Hepatocyte (in vitro differentiated cells): Measurements from ENCODE around the gene TPPP. TPM values are rescaled to one million over a fixed set of nuclear protein-coding genes. Genes with fewer than 3 reads are reported as not detected.

ENCODE experiments used
- DNase-seq: peaks from one replicate; pipeline ENCODE4 v3.0.0-alpha.2; 2016; ENCODE audit warnings: low spot score
- H2AFZ ChIP-seq: fragments of 200-600 bp; sonication (generic); 2 replicates; pipeline ENCODE4 v1.6.0; 2016; ENCODE audit warnings: antibody characterized with exemption, mild to moderate bottlenecking
- H3K27ac ChIP-seq: fragments of 200-600 bp; sonication (generic); 2 replicates; pipeline ENCODE4 v1.5.1; 2016; ENCODE audit warnings: mild to moderate bottlenecking
- H3K27me3 ChIP-seq: fragments of 200-600 bp; sonication (generic); 2 replicates; pipeline ENCODE4 v1.6.1; 2016
- H3K36me3 ChIP-seq: fragments of 200-600 bp; sonication (generic); replicated peaks from 2 replicates; pipeline ENCODE4 v1.5.1; 2016; ENCODE audit warnings: low read depth; ENCODE audit not compliant: insufficient read depth
- H3K4me1 ChIP-seq: fragments of 200-600 bp; sonication (generic); 2 replicates; pipeline ENCODE4 v1.5.1; 2016; ENCODE audit warnings: mild to moderate bottlenecking, moderate library complexity; ENCODE audit not compliant: insufficient read depth
- H3K4me2 ChIP-seq: fragments of 200-600 bp; sonication (generic); 2 replicates; pipeline ENCODE4 v1.6.0; 2016
- H3K4me3 ChIP-seq: fragments of 200-600 bp; sonication (generic); 2 replicates; pipeline ENCODE4 v1.5.1; 2016; ENCODE audit warnings: mild to moderate bottlenecking
- H3K79me2 ChIP-seq: fragments of 200-600 bp; sonication (generic); 2 replicates; pipeline ENCODE4 v1.6.0; 2017; ENCODE audit warnings: mild to moderate bottlenecking
- H3K9me2 ChIP-seq: fragments of 200-600 bp; sonication (generic); replicated peaks from 2 replicates; pipeline ENCODE4 v1.6.0; 2017; ENCODE audit warnings: mild to moderate bottlenecking; ENCODE audit not compliant: insufficient read depth
- H3K9me3 ChIP-seq: fragments of 200-600 bp; sonication (generic); 2 replicates; pipeline ENCODE4 v1.5.1; 2016; ENCODE audit warnings: low read depth, mild to moderate bottlenecking
- H4K20me1 ChIP-seq: fragments of 200-600 bp; sonication (generic); 2 replicates; pipeline ENCODE4 v1.6.0; 2016; ENCODE audit warnings: mild to moderate bottlenecking; ENCODE audit not compliant: insufficient read depth, poor library complexity, severe bottlenecking
- EZH2 ChIP-seq: fragments of 200-600 bp; sonication (generic); IDR thresholded peaks from 2 replicates; pipeline ENCODE4 v1.6.1; 2016; ENCODE audit warnings: antibody characterized with exemption, mild to moderate bottlenecking, borderline replicate concordance
- EZH2phosphoT487 ChIP-seq: fragments of 200-600 bp; sonication (generic); IDR thresholded peaks from one replicate; pipeline ENCODE4 v1.6.1; 2018; ENCODE audit warnings: antibody characterized with exemption, mild to moderate bottlenecking, low read depth, moderate library complexity; ENCODE audit not compliant: unreplicated experiment, severe bottlenecking
- WGBS: methylation state at CpG from one replicate; pipeline ENCODE4 v1.1.6; 2016; ENCODE audit warnings: low lambda C conversion rate; ENCODE audit errors: missing lambda C conversion rate; 5-methylcytosine and 5-hydroxymethylcytosine counted together
- polyA plus RNA-seq: library from polyadenylated mRNA; unstranded; fragments of >200 nt; fragmentation: Nextera tagmentation; extraction: Ambion mirVana; gene quantifications from 2 replicates; pipeline ENCODE4 v1.2.1, GENCODE V29; 2016
- total RNA-seq: library from RNA; depleted of rRNA; stranded (reverse); fragments of >200 nt; gene quantifications from 2 replicates; pipeline ENCODE4 v1.2.3, GENCODE V29; 2014
- TF ChIP-seq, protein P1 (sequence below): fragments of 200-600 bp; sonication (generic); IDR thresholded peaks from 2 replicates; pipeline ENCODE4 v1.5.1; 2016; ENCODE audit warnings: antibody characterized with exemption, mild to moderate bottlenecking; ENCODE audit not compliant: poor library complexity

TPPP gene
- total and polyA plus RNA-seq, 2 experiments from 2014 or later = 2.0 to 4.3 TPM

DNA sequence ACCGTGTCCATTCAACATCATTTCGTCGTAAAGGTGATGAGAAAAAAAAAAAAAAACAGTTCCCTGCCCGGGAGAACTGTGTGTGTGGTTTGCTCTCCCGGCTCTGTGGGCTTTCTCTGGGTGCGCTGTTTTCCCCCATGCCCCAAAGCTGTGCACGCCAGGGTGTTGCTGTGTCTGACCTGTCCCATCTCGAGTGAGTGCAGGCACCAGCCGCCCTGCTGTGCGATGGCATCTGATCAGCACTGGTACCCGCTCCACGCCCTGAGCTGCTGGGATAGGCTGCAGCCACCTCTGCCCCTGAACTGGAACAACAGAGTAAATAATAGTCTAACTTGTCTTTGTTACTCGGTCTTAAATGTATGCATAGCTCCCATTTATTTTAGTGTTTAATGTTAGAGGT is 47.7 kb downstream of the TPPP start:
- no peak overlapping the region for H3K27ac ChIP-seq
- H3K4me1 ChIP-seq = no peaks in the 10 kb centered on the region
- 96% methylated on average over 13 of the region's 13 CpGs for WGBS
- no peaks in the 10 kb centered on the region for H3K36me3 ChIP-seq
- no peaks in the 10 kb centered on the region for H4K20me1 ChIP-seq
- H3K79me2 ChIP-seq = no peaks in the 10 kb centered on the region
- TF ChIP-seq, protein P1, sequence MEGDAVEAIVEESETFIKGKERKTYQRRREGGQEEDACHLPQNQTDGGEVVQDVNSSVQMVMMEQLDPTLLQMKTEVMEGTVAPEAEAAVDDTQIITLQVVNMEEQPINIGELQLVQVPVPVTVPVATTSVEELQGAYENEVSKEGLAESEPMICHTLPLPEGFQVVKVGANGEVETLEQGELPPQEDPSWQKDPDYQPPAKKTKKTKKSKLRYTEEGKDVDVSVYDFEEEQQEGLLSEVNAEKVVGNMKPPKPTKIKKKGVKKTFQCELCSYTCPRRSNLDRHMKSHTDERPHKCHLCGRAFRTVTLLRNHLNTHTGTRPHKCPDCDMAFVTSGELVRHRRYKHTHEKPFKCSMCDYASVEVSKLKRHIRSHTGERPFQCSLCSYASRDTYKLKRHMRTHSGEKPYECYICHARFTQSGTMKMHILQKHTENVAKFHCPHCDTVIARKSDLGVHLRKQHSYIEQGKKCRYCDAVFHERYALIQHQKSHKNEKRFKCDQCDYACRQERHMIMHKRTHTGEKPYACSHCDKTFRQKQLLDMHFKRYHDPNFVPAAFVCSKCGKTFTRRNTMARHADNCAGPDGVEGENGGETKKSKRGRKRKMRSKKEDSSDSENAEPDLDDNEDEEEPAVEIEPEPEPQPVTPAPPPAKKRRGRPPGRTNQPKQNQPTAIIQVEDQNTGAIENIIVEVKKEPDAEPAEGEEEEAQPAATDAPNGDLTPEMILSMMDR = no peak
- no peak for TF ChIP-seq EZH2
- no peak for TF ChIP-seq EZH2phosphoT487
- H3K27me3 ChIP-seq = no peaks in the 10 kb centered on the region
- no peaks in the 10 kb centered on the region for H3K9me2 ChIP-seq
- no peak overlapping the region for H2AFZ ChIP-seq
- H3K4me3 ChIP-seq = no peak overlapping the region
- no peak overlapping the region for H3K4me2 ChIP-seq
- DNase-seq = no peak
- no peaks in the 10 kb centered on the region for H3K9me3 ChIP-seq

DNA sequence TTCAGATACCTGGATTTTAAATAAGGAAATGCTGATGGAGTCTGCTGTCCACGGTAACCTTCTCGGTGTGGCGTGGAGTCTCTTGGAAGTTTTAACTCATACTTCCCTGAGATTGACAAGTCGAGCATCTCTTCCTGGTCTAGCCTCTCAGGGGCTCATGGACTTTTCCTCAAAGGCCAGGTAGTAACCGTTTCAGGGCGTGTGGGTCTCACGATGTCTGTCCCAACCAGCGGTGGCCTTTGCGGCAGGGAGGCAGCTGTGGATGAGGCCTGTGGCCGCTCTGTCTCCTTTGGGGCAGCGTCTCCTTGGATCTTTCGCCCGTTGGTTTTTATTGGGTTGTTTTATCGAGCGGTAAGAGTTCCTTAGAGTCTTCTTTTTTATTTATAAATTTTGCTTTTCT is 48.2 kb downstream of the TPPP start:
- H3K9me2 ChIP-seq = no peaks in the 10 kb centered on the region
- H3K4me2 ChIP-seq = no peak overlapping the region
- no peaks in the 10 kb centered on the region for H3K79me2 ChIP-seq
- H4K20me1 ChIP-seq = no peaks in the 10 kb centered on the region
- H3K4me3 ChIP-seq = no peak overlapping the region
- TF ChIP-seq EZH2 (no peak), EZH2phosphoT487 (no peak)
- TF ChIP-seq, protein P1 = no peak
- no peaks in the 10 kb centered on the region for H3K9me3 ChIP-seq
- H3K27me3 ChIP-seq = no peaks in the 10 kb centered on the region
- no peak overlapping the region for H3K27ac ChIP-seq
- H2AFZ ChIP-seq = no peak overlapping the region
- H3K4me1 ChIP-seq = no peaks in the 10 kb centered on the region
- no peaks in the 10 kb centered on the region for H3K36me3 ChIP-seq
- WGBS = 96% methylated on average over 15 of the region's 15 CpGs
- no peak for DNase-seq

DNA sequence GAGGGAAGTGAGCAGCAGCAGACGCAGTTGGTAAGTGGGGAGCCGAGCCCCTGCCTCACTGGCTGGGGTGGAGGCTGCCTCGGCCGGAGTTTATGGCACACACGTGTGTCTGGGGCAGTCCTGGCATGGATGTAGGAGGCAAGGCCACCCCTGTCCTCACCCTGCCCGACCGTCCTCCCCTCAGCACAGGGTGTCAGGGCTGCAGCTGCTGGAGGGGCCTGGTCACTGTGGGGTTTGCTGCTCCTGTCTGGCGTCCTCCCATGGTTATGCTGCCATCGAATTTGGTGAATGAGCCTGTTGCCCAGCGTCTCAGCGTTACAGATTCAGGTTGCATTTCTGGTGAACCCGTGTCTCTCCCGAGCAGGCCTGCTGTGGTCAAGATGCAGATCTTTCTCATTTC is 48.6 kb downstream of the TPPP start:
- Histone ChIP-seq H3K27ac (no peak overlapping the region), H3K9me2 (no peaks in the 10 kb centered on the region), H3K4me1 (no peaks in the 10 kb centered on the region), H3K4me3 (no peak overlapping the region), H3K27me3 (no peaks in the 10 kb centered on the region), H4K20me1 (no peaks in the 10 kb centered on the region), H3K36me3 (no peaks in the 10 kb centered on the region), H3K79me2 (no peaks in the 10 kb centered on the region), H3K4me2 (no peak overlapping the region), H3K9me3 (no peaks in the 10 kb centered on the region), H2AFZ (no peak overlapping the region)
- TF ChIP-seq EZH2 (no peak), EZH2phosphoT487 (no peak)
- TF ChIP-seq, protein P1 = no peak
- DNase-seq = no peak
- 87% methylated on average over 13 of the region's 13 CpGs for WGBS

DNA sequence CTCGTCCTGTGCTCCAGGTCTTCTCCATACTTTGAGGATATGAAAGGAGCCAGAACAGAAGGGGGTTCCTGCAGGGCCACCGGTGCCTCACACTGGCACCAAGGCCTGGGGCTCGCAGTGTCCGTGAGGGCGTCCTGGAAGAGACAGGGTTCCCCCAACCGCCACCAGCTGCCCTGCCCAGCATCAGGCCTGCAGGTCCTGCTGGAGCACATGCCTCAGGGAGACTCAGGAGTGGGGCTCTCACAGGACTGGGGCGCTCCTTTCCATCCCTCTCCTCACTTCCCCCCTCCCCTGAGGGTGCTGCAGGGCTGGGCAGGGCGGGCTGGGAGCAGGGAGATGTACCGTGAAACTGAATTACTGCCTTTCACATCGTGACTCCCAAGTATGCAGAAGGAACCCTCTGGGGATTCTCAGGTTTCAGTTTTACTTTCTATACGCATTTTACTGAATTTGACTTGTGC is 49.3 kb downstream of the TPPP start:
- no peak for DNase-seq
- H3K27me3 ChIP-seq = no peaks in the 10 kb centered on the region
- no peaks in the 10 kb centered on the region for H4K20me1 ChIP-seq
- no peak overlapping the region for H3K4me3 ChIP-seq
- no peak overlapping the region for H2AFZ ChIP-seq
- no peaks in the 10 kb centered on the region for H3K79me2 ChIP-seq
- 93% methylated on average over 11 of the region's 11 CpGs for WGBS
- H3K4me2 ChIP-seq = no peak overlapping the region
- TF ChIP-seq EZH2phosphoT487 (no peak), EZH2 (no peak)
- TF ChIP-seq, protein P1 = no peak
- H3K4me1 ChIP-seq = no peaks in the 10 kb centered on the region
- H3K9me3 ChIP-seq = no peaks in the 10 kb centered on the region
- no peaks in the 10 kb centered on the region for H3K36me3 ChIP-seq
- no peaks in the 10 kb centered on the region for H3K9me2 ChIP-seq
- H3K27ac ChIP-seq = no peak overlapping the region
